T-helper 2 cell treated with Interferon-gamma antibody and Interleukin-4, amounts not matched to agents 100 ng/mL and 5 ng/mL, for 36 hours (primary cell): ENCODE data around the gene RHBDD1. TPM values are rescaled to one million over a fixed set of nuclear protein-coding genes. Genes with fewer than 3 reads are reported as not detected.

ENCODE experiments used
- intact Hi-C: fragments of 100-400 bp; cut with micrococcal nuclease; formaldehyde crosslinking; loops from one replicate; pipeline ENCODE4 v1.15.1; 2023
- total RNA-seq: library from RNA; stranded (reverse); gene quantifications from 2 replicates; pipeline ENCODE4 v1.2.3, GENCODE V29; 2022

Gene RHBDD1
- total RNA-seq, 1 donor from 2014 or later, result 33.3 TPM

DNA sequence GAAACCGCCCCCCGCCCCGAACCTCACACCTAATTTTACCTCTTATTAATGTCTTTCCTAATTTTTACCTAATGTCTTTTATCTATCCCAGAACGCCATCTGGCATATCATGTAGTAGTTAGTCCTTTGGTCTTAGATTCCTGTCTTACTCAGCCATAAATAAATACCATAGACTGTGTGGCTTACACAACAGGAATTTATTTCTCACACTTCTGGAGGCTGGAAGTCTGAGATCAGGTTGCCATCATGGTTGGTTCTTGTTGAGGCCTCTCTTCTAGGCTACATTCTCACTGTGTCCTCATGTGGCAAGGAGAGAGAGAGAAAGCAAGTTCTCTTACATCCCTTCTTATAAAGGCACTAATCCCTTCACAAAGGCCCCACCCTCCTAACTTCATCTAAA is 46.8 kb downstream of the RHBDD1 start:
- intact Hi-C loops, result no loop called here

DNA sequence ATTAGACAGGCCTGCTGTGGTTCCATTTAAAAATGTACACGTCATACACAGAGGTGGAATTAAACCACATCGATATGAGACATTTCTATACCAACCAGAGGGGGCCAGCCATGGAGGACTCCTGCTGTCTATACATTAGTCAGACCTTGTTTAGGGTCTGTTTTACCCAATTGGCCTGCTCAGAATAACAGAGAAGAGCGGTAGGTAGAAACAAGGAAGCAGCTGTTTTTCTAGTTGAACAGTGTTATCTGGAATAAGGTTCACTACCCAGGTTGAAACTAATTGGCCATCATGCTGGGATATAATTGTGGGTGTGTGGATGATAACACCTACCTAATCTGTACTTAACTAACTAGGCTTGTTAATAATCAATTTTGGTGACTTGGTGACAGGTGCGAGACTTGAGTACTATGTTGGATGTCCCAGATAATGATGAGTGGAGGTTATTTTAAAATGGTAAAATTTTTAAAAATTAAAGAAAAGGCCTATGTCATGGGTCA is 47.5 kb downstream of the RHBDD1 start:
- intact Hi-C loops, result no loop called here

DNA sequence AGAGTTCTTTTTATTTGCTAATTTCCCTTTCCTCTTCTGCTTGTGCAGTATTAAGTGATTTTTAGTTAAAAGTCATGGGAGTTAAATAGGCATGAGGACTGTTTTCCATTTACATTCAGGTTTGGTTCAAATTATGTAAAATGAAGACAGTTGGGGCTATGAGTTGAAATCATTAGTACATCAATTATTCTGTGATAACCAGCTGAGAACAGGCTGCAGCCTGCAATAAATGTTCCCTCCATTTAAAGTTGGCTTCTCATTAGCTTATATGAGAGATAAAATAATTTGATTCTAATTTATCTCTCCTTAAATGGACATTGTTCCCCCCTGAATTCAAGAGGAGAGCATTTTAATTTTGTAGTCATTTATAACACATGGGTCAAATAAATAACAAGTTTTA is 48.3 kb downstream of the RHBDD1 start:
- intact Hi-C loops, result no loop called here

DNA sequence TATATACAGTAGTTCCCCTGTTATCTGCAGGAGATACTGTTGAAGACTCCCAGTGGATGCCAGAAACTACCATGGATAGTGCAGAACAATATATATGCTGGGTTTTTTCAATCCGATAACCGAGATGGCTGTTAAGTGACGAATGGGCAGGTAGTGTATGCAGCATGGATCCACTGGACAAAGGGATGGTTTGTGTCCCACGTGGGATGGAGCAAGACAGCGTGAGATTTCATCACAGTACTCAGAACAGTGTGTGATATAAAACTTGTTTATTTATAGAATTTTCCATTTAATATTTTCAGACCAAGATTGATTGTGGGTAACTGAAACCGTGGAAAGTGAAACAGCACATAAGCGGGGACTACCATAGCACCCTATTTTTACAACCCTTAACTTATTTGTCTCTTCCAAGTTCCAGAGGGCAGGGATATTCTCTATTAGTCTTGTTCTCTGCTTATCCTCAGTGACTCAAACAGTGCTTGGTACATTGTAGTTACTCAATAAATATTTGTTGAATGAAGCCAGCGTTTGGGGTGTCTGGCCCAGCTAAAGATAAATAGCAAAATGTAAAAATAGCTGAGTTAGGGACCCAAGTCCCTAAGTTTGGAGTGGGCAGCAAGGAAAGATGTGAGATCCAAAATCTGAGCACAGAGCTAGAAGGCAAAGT is 50.0 kb downstream of the RHBDD1 start:
- intact Hi-C loops, result no loop called here

DNA sequence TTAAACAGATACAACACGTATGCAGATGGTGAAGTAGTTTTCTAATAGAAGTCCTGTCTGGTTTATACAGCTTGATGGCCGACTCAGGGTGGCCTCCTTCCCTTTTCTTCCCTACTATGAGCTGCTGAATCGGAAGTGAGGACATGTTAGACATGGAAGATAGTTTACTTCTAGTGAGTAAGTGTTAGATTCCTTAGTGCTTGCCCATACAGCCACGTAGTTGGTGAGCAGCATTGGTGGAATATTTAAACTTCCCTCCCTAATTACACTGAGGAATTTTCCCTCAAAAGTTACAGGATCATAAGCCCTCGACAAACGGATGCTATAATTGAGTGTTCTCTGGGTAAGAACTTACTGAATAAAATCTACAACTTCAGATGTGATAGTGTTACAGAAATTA is 52.1 kb downstream of the RHBDD1 start:
- intact Hi-C loops, result no loop called here

DNA sequence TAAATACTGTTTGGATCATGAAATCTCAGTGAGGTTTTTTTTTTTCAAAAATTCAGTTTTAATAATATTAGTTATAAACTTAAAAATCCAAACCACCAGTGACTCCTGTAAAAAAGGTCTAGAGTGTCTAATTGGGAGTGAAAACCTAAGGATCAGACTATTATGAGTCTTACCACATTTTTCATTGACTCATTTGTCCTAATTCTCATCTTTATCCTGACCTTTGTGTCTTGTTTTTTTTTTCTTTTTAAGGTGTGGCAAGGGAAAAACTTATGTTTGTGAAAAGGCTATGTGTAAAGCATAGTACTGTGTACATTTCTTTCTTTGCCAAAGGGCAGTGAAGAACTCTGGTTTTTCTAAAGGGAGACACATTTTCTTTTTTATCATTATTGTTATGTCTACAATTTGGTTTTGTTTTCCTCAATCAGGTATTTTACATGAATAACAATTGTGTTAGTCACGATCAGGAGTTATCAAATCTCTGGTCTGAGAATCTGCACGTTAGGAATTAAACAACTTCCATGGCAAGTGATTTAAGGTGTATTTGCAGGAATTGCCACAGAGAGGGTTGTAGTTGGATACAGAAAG is 52.6 kb downstream of the RHBDD1 start:
- intact Hi-C loops, result no loop called here

DNA sequence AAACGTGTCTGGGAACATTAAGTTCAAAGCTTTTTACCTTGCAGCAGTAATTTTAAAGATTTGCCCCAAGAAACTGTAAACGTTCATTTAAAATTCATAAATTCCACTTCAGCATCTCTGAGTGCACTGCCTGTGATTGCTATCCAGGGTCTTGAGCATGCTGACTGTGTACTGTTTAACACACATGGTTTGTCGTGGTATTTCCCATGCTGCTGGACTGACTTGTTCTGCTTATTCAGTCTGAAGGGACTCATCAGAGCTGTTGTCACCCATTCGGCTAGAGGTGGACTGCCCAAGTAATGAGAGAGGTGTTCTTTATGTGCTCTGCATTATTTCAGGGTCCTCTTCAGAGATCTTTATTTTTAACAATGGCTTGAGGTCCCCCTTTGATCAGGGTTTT is 53.1 kb downstream of the RHBDD1 start:
- intact Hi-C loops, result no loop called here

DNA sequence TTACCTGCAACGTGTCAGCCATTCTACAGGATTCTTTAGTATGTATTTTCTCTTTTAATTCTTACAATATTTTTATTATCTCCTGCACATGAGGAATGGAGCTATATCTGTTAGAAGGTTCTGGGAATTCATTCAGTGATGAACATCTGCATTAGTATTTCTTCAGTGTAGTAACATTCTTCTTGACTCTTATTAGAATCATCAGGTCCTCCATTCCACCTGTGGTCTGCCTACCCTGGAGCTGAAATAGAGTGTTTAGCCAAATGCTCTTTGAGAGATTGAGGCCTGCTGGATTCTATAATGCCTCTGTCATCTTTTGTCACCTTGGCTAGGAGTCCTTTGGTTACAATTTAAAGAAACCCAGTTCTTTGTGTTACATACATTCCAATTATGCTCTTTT is 54.4 kb downstream of the RHBDD1 start:
- intact Hi-C loops, result no loop called here

DNA sequence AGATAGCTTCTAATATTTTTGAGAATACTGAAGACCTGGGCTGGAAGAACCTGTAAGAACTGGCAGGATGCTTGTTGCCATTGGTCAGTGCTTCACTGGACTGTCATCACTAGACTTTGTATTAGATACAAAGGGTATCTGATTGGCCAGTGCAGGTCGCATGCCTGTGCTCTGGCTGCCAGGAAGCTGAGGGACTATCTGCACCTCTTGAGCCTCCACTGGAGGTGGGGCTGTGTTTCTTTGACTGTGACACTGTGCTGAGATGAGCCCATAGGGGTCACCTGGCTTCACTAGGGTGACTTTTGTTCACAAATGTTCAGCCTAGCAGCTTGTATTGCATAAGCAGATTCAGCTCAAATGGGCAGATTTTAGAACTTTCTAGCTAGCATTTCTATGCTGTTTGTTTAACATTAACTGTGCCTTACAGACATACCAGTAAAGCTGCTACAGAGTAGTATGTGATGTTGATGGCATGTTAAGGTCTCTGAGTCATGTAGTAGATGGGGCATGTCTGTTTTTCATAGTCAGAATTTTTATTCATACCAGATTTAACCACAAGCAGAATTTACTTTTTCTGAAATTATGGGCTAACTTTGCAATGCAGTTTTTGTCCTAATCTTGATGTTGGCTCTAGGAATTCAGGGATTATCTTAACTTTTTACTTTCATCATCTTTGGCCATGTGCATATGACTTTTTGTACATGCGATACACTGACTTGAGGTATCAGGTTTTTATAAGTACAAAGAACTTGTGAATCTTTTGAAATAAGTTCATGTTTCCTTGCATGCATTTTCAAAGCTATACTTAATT is 56.1 kb downstream of the RHBDD1 start:
- intact Hi-C loops, result no loop called here

DNA sequence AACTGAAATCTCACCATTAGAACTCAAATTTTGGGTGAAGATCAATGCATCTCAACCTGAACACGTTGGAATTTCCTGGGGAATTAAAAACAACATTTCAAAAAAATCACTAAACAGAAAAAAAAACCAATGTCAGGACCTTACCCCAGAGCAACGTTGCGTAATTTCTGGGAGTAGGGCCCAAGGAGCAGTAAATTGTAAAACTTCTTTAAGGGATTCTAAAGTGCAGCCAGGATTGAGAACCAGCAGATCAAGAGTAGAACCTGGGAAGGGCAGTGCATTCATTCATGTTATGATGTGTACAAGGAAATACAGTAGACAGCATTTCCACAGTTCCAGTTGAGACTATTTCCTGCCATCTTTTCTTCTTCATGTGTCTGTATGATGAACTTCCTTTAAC is 56.9 kb downstream of the RHBDD1 start:
- intact Hi-C loops, result no loop called here

DNA sequence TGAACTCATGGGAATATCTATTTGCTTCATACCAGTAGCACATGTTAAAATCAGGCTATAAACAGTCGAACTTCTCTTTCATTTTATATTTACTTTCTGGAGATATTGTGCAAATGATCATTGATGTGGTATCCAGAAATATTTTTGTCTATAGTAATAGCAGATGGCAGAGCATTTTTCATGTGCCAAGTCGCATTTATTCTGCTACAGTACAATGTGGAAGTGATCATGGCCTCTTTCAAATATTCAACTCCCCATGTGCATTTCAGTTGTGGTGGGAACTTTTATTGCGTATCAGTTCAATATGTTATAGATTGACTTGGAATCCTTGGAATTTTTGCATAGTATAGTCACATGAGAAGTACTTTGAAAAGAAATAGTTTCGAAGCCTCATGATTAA is 57.4 kb downstream of the RHBDD1 start:
- intact Hi-C loops, result no loop called here

DNA sequence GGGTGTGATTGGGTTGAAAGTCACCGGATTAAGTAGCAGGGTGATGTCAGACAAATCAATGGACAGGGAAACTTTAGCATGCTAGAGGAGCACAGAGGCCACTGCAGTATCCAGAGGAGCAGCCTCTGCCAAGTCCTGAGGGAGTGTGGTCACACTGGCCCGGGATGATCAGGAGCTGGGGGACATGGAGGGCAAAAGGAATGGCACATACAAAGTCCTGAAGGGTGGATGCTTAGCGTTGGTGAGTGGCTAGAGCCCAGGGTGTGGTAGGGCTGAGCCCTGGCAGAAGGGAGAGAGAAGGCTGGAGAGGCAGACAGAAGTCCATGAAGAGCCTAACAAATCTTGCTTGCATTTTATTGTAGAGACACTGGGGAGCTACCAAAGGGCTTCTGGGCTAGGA is 58.9 kb downstream of the RHBDD1 start:
- intact Hi-C loops, result no loop called here

DNA sequence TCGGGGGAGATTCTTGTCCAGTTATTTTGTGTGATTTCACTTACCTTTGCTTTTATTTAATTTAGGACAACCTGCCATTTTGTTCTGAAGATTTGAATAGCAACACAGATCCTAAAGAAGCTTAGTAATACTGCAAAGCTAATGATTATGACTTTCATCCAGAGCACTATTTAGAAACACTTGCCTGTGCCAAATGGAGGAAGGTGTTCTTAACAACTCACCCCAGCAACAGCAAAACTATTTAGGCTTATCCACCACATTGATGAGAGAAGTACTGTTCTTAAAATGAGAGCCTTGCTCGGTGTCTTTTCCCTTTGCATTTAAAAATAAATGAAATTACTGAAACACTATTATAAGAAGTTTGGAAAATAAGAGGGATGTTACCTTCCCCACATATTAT is 59.7 kb downstream of the RHBDD1 start:
- intact Hi-C loops, result no loop called here

DNA sequence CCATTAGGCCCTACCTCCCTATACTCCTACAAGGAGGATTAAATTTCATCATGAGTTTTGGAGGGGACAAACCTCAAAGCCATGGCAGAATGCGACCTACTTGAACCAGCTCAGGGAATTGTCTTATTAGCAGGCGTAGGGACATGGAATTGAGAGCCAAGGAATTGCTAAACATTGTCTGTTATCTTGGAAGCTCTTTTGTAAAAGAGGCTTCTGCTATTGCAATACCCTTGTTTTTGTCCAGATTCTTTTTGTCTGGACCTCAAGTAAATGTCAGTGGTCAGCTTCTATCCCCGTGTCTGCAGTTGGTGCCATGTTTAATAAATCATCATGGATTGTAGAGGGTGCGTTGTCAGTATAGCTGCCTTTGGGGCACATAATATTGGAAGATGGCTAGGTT is 62.3 kb downstream of the RHBDD1 start:
- intact Hi-C loops, result no loop called here

DNA sequence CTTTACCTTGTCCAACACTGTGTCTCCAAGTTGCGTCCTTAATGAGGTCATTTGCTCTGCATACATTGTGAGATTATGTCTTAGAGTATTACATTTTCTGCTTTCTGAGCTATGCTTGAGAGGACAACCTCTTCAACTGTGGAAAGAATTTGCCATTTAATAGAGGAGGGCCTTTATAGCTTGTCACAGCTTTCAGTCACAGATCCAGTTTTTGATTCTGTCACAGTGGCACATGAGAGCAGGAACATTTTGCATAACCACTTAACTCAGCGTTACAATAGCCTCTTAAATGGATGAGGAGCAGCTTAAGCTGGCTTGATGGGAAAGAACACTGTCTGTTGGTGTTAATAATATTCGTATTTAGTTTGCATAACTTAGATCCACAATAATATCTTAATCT is 63.0 kb downstream of the RHBDD1 start:
- intact Hi-C loops, result no loop called here

DNA sequence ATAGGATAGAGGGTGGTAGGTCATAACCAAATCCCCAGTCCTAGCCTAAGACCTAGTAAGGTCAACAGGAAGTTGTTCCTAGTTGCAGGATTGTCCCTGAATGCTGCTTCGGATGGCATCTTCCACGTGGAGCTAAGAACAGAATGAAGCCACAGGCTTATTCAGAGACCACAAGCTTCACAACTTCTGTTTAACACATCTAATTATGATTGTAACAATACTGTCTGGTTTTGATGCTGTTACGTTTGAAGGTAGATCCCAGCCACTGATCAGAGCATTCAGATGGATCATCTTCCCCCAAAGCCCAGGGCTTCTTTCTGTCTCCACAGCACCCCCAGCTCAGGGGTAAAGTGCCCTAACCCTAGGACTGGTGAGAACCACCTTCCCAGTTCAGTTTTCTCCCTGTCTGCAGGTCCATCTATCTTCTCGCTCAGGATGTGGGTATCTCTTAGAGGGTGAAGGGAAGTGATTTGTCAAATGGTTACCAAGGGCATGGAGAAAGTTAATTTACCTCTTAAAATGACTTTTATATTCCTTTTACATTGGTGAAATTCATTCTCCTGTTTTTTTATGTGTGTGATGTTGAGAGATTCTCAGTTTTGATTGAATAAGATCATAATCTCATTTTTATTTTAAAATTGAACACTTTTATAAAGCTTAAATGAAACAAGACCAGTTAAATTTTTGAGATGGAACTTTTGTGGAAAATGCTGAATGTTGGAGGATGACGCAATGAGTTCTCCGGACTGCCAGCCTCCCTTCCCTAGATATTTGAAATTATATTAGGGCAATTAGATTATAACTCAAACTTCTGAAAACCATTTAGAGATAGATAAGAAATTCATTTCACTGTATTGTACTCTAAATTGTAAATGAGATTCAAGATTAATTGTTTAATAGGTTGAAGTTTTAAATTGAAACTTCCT is 66.5 kb downstream of the RHBDD1 start:
- intact Hi-C loops, result no loop called here

DNA sequence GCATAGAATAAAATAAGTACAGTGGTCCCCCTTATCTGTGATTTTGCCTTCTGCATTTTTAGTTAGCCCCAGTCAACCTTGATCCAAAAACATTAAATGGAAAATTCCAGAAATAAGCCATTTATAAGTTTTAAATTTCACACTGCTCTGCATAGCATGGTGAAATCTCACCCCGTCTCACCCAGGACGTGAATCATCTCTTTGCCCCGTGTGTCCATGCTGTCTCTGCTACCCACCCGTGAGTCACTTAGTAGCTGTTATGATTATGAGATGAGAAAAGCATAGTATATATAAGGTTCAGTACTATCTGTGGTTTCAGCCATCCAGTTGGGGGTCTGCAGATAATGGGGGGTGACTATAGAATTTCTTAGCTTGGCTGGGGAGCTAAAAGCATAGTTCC is 67.3 kb downstream of the RHBDD1 start:
- intact Hi-C loops, result no loop called here

DNA sequence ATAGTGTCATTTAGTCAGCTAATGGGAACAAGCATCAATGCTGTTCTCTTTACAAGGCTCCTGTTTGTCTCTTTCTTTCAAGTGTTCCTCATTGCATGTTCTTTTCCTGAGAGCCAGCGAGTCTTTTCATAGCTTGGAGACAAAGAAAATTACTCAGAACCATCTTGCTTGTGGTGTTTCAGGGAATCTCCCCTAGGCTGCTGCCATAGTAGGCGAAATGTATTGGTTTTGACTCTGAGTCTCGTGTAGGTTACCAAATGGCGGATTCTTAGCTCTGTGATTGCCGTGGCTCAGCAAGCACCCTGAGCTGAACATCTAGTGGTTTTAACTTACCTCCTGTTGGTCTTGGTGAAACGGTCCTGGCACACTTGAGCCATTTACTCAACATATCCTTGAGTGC is 68.7 kb downstream of the RHBDD1 start:
- intact Hi-C loops, result no loop called here

DNA sequence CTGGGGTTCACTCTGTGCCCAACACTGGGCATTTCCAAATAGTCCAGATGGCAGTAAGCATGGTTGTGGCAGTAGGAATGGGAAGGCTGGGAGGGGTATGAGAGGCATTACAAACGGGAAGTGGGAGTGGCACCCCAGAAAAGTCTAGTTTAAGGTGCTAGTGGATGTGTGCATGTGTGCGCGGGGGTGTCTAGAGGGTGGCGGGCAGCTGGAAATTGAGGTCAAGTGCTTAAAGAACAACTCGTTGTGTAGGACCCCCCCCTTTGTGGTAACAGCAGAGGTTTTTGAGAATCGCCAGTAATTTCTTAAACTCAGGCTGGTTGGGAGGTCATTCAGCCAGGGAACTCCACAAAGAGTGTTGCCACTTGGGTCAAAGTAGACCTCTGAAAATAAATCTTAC is 69.9 kb downstream of the RHBDD1 start:
- intact Hi-C loops, result no loop called here

DNA sequence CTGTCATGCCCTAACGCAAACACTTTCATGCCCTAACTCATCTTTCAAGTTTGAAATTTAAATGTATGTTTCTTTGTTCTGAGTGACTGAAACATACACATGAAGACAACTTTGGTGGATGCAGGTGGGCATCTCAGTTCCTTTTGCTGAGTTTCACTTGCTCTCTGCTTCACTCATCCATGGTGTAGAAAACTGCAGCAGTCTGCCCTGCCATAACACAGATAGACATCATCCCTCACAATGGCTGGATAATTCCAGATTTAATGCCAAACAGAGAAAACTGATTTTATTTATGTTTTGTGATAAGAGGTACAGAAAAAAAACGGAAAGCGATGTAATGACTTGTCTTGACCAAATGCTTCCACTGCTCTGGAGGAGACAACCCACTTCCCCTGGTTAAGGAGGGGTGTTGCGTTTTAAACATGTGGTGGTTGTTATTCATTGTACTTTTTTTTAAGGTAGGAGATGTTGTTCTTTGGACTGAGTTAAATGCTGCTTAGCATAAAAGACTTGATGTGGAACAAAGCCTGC is 70.4 kb downstream of the RHBDD1 start:
- intact Hi-C loops, result no loop called here

DNA sequence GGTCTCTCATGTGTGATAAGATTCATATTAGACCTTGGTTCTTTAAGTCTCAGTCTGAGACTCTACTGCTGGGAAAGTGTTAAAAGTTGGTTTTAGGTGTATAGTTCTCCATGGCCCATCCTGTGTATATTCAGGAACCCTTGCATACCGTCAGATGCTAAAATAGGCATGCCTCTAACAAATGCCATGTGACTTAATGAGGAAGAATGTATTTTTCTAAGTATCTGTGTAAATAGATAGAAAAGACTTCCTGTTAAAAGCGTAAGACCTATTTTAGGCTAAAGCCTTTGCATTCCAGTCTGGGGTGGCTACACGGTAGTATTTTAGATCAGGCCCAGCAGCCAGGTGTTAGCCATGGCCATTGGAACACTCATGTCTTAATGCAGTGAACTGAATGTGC is 73.3 kb downstream of the RHBDD1 start:
- intact Hi-C loops, result no loop called here
